AG08395 (cell line): Measurements from ENCODE around the gene RPP14.
"Not testable (repeated sequence)": the region's sequence is repeated elsewhere in the genome, so short reads cannot be mapped to it uniquely, and the experiment has no call there.

Experiments
- DNase-seq: peaks from one replicate; pipeline ENCODE4 v3.0.0; 2012; ENCODE audit warnings: mixed read lengths, low spot score

RPP14 gene

DNA sequence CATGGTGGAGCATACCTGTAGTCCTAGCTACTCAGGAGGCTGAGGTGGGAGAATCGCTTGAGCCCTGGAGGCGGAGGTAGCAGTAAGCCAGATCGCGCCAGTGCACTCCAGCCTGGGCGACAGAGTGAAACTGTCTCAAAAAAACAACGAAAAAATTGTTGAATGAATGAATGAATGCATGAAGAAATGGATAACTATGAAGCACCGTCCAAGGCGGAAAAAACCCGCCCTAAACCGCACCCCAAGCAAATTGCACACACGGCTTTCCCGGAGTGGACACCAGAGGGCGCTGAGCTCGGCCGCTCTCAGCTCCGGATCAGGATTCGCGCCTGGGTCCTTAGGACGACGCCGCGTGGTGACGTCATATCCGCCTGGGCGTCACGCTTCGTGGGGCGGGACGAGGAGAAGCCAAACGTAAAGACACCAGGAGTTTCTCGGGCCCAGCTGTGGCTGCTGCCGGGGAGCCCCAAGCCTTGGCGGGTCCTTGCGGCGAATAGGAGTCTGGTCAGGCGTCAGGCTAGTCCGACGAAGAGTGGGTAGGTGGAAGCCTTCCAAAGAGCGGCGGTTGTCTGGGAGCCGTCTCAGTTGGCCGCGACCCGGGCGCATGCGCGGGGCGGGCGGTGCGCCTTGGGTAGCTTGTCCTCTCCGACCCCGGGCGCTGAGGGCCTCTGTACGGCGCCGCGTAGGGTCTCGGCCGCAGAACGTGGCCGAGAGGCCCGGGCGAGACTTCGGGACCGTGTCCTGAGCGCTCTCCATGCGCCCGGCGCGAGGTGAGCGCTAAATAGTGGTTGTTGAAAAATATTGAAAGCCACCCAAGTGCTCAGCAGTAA, at the start of gene RPP14, which contains the start of gene HTD2:
Gene RPP14, plus strand, starts transcription at position 364 of the 830 bp plus-strand sequence. CDS start 4,085 bp downstream, outside the sequence.
Gene HTD2, plus strand, starts transcription at position 639 of the 830 bp plus-strand sequence. CDS start 11,094 bp downstream, outside the sequence.
- DNase-seq: peak; percentile 98

DNA sequence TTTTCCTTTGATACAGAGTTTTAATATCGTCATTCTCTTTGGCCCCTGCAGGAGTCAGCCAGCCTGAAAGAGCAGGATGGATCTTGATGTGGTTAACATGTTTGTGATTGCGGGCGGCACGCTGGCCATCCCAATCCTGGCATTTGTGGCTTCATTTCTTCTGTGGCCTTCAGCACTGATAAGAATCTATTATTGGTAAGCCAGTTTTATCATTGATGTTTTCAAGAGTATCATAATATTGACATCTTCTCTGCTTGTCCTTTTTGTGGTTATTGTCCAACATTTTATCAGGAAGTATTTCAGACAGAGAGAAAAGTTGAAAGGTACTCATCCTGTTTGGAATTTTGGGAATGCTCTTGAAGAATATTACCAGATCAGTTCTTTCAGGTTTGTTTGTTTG, 49.5 kb upstream of the RPP14 start:
- no peak for DNase-seq

GRCh38 chr3:58258392-58259055, 47.5 kb upstream of the RPP14 start:
- no peak for DNase-seq

GRCh38 chr3:58260261-58260731, 45.7 kb upstream of the RPP14 start:
- peak; percentile 90 for DNase-seq

- DNase-seq: peak; percentile 50
Measured at GRCh38 chr3:58260733-58261132, 45.3 kb upstream of the RPP14 start.

GRCh38 chr3:58261954-58262666, 43.9 kb upstream of the RPP14 start:
- DNase-seq: no peak

DNA sequence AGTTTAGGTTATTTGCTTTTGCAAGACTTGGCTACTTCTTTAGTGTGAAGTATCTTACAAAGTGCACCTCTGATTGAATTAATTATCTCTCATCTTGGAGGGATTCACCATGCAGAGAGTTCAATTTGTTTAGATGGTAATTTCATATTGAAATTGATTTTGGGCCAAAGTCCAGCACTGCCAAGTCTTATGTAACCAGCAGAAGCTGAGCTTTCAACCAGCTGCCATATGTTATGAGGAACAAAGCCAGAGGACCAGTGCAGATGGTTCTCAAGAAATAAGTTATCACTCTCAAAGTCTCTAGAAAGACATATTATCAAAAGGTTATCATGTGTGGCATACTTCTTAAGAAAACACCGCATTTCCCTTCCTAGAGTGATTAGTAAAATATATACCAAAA, 39.5 kb upstream of the RPP14 start:
- DNase-seq: no peak

GRCh38 chr3:58267543-58267942, 38.5 kb upstream of the RPP14 start:
- not testable (repeated sequence) for DNase-seq

- DNase-seq: no peak
Measured at GRCh38 chr3:58269356-58269755, 36.7 kb upstream of the RPP14 start.

DNA sequence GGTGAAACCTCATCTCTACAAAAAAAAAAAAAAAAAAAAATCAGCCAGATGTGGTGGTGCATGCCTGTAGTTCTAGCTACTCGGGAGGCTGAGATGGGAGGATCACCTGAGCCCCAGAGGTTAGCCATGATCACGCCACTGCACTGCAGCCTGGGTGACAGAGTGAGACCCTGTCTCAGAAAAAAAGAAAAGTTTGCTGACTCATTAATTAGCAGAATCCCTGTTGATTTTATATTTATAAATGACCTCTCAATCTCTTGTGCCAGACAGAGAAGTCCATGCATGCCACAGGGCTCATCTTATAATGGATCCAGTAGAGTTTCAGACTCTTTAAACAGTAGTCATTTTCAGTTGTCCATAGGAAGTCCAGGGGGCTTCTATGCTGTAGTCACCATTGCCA, 35.6 kb upstream of the RPP14 start:
- no peak for DNase-seq

DNA sequence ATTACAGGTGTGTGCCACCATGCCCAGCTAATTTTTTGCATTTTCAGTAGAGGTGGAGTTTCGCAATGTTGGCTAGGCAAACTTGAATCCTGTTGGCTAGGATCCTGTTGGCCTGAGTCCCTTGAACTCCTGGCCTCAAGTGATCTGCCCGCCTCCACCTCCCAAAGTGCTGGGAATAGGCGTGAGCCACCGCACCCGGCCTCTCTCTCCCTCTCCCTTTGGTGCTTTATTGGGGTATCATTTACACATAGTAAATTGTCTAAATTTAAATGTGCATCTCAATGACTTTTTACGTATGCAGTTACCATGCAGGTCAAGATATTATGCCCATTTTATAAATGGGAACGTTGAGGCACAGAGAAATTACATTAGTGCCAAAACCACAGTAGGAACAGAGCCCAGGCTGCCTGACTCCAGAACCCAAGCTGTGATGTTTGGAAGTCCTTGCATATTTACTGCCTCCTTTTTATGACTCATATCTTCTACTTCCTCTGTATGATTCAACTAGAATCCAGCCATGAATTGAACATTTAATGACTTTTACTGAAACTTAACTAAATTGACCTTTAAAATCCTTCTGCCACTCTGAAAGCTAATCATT, 34.0 kb upstream of the RPP14 start:
- peak; percentile 97 for DNase-seq

DNA sequence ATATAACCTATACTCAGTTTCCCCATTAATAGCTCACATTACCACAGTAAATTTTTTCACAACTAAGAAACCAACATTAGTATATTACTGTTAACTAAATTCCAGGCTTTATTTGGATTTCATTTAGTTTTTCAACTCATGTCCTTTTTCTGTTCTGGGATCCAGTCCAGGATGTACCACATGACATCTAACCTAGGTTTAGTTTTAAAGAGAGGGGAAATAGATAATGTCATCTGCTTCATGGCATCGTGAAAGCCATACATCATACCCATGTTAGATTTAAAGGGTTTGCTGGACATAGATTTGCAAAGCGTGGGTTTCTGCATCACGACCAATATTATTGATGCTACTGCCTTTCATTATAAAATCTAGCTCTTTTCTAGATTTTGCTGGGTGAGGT, 33.2 kb upstream of the RPP14 start:
- DNase-seq: no peak

DNA sequence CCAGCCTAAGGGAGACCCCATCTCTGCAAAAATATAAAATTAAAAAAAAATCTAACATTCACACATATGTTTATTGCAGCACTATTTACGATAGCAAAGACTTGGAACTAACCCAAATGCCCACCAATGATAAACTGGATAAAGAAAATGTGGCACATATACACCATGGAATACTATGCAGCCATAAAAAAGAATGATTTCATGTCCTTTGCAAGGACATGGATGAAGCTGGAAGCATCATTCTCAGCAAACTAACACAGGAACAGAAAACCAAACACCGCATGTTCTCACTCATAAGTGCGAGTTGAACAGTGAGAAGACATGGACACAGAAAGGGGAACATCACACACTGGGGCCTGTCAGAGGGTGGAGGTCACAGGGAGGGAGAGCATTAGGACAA, 32.7 kb upstream of the RPP14 start:
- DNase-seq: not testable (repeated sequence)

DNA sequence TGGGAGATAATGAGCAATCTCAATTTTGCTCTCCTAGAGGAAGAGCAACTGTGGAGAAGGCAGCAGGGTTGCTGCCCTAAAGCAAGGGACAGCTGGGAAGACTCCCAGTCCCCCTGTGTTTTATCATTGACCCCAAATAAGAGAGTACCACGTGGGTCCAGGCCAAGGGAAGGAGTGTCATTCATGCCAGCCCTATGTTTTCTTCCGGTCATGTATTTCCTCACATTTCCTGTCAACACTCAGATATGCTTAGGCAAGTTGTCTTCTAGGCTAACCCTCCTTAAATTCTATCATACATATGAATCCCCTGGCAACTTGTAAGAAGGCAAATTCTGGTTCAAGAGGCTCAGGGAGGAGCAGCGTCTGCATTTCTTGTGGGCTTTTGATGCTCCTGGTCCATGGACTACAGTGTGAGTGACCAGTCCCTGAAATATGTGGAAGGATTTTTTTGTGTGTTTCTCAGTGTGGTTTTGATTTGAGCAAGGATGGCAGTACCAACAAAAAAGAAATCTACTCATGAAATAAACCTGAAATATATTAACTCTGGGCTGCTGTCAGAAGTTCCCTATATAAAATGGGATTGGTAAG, 31.9 kb upstream of the RPP14 start:
- DNase-seq: peak; percentile 47

DNA sequence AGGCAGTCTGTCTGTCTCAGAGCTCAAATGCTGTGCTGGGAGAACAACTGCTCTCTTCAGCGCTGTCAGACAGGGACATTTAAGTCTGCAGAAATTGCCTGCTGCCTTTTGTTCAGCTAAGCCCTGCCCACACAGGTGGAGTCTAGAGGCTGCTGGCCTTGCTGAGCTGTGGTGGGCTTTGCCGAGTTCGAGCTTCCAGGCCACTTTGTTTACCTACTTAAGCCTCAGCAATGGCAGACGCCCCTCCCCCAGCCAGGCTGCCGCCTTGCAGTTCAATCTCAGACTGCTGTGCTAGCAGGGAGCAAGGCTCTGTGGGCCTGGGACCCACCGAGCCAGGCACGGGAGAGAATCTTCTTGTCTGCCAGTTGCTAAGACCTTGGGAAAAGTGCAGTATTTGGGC, 25.0 kb upstream of the RPP14 start:
- DNase-seq: no peak

DNA sequence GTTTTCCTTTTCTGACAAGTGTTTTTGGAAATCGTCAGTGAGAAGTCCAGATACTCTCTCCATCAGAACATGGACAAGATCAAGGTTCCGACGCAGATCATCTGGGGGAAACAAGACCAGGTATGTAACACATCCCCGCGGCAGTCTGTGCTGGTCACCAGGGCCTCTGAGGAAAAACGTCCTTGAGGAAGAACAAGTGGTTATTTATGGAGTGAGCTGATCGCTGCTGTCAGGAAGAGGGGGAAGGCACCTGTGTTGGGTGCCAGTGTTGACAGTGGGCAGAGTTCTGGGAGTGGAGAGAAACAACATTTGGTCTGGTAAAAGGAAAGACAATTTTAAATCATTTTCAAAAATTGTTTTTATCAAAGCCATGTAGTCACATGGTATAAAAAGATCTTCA, 20.7 kb upstream of the RPP14 start:
- no peak for DNase-seq

DNA sequence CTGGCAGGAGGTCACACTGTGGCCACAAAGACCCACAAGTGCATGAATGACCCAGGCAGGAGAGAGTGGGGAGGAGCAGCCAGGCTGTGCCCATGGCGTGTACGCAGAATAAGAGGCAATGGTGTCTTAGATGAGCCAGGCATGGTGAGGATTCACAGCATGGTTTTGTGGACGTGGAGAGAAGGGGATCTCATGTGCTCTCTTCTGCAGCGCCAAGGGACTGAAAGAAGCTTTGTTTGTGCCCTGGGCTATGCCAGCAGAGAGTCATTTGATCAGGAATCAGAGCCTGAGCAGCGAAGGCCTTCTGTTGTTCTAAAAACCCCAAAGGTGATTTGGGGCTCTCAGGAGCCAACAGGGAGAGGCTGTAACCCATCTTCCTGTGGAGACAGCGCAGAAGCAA, 18.7 kb upstream of the RPP14 start:
- no peak for DNase-seq

- DNase-seq: no peak
Measured at GRCh38 chr3:58288011-58288728, 17.9 kb upstream of the RPP14 start.

GRCh38 chr3:58288964-58289613, 17.0 kb upstream of the RPP14 start:
- DNase-seq: not testable (repeated sequence)

DNA sequence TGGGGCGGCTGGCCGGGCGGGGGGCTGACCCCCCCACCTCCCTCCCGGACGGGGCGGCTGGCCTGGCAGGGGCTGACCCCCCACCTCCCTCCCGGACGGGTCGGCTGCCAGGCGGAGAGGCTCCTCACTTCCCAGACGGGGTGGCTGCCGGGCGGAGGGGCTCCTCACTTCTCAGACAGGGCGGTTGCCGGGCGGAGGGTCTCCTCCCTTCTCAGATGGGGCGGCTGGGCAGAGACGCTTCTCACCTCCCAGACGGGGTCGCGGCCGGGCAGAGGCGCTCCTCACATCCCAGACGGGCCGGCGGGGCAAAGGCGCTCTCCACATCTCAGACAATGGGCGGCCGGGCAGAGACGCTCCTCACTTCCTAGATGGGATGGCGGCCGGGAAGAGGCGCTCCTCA, 15.6 kb upstream of the RPP14 start:
- DNase-seq: not testable (repeated sequence)
